G401.6 (cell line): ENCODE results near the gene FOXRED2.
A peak's percentile ranks its signal among the peaks of the same experiment; 100 is the strongest.

Experiments
- FAIRE-seq: peaks from 2 replicates; lab custom pipeline; 2012; peaks lifted over from hg19 to GRCh38; lab: Jason Lieb, UNC

FOXRED2 gene

DNA sequence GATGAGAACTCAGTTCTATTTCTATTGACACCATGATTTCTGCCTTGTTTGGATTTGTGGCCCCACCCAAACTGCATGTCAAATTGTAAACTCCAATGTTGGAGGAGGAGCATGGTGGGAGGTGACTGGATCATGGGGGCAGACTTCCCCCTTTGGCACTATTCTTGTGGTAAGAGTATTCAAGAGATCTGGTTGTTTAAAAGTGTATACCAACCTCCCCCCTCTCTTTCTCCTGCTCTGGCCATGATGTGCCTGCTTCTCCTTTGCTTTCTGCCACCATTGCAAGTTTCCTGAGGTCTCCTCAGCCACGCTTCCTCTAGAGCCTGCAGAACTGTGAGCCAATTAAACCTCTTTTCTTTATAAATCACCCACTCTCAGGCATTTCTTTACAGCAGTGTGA, 7.9 kb upstream of the FOXRED2 start:
- FAIRE-seq, result no peak

DNA sequence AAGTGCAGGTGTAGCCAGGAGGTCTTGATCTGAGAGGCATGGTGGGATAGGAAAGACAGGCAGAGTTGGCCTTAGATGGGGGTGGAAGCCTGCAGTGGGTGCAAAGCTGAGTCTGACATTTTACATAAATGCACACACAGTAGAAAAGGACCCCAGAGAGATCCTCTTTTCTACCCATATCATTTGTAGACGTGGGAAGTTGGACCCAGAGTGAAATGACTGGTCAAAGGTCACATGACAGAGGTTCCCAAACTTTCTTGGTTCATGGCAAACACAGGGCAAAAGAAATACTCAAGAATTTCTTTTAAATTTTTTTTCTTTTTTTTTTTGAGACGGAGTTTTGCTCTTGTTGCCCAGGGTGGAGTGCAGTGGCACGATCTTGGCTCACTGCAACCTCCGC, 6.2 kb upstream of the FOXRED2 start:
- FAIRE-seq, result no peak

DNA sequence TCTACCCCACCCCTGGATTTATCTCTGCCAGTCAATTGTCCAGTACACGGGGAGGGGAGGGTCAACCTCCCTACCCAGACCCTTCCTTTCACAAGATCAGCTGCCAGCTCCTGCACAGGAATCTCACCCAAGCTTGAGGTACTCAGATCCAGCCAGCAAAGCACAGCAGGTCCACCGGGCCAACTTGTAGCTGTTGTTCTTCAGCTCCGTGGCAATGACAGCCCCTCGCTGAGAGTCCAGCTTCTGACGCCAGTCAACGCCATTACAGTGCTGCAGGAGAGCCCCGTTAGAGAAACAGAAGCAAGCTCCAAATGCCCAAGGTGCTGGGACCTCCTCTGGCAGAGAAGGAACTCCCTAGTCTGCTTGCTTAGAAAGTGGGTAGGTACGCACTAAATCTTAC, 5.5 kb upstream of the FOXRED2 start:
- no peak for FAIRE-seq

GRCh38 chr22:36510966-36511881, 4.4 kb upstream of the FOXRED2 start:
- FAIRE-seq, result peak; percentile 96

DNA sequence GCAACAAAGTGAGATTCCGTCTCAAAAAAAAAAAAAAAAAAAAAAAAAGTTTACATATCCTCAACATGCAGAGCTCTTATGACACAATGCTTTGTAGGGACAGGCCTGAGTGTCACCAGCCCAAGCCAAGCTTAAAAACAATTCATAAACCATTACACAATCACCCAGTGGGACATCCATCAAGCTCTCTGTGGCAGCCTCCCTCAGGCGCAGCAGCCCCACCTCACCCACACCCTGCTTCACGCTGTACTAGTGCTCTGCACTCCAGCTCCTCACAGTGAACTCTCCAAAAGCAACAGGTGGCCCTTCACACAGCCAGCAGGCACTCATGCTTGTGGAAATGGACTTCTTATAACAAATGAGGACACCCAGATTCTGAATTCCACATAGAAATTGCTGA, 3.5 kb upstream of the FOXRED2 start:
- no peak for FAIRE-seq

- no peak for FAIRE-seq
These were observed 724 bp upstream of the FOXRED2 start for GRCh38 chr22:36507518-36508010.

- no peak for FAIRE-seq
These were observed 723 bp downstream of the FOXRED2 start for GRCh38 chr22:36505998-36506635.

DNA sequence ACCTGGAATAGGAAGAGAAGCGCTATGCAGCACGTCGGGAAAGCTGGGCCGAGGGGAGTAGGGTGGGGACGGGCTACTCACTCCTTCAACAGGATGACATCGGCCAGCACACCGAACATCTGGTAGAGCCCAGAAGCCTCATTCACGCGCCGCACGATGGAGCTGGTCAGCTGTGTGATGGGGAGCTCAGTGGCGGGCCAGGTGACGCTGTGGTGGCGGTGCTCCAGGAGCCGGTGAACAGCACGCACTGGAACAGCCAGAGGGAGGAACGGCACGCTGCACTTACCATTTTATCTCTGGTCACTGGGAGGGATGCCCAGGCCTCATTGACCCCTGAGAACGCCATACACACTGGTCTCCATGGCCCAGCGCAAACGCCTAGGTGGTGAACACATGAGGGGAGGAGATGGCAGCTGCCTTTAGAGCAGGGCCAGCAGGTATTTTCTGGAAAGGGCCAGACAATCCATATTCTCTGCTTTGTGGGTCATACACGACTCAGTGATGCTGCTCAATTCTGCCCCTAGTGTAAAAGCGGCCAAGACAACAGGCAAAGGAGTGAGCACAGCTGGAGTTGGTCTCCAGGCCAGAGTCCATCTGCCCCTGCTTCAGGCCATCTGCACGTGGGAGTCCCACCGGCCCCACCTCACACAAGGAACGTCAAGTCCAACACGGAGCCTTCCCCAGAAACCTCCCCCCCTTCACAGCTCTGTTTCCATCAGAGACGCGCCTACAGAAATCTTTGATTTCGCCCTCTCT, 8.8 kb downstream of the FOXRED2 start:
- FAIRE-seq, result no peak

DNA sequence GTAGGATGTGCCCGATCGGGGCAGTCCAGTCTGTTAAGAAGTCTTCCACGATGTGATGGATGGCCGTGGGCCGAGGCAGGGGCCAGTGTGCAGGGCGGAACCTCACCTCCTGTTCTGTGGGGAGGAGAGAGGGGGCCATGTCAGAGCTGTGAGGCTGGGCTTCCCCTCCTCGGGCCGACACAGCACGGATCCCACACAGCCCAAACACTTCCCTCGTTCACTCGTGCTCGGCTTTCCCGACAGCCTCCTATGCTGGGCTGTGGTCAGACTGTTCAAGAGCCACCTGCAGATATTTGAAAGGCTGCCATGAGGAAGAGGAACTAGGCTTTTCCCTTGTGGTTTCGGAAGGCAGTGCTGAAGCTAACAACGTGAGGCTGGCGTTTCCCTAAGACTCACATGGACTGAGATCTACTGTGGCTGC, 13.1 kb downstream of the FOXRED2 start:
- no peak for FAIRE-seq

DNA sequence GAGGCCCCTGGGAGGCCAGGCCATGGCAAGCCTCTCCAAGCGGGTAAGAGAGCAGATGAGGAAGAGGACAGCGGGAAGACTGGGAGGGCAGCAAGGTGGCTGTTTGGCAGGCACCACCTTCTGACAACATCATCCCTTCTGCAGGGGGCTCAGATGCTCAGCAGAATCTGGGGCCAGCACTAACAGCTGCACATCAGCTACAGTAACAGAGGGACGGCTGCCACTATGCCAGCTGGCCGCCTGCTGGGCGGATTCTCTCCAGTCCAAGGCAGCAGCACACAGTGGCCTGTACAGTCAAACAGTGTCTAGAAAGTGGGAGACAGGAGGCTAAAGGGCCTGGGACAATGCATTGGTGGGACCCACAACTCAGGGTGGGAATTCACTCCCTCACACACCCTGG, 14.7 kb downstream of the FOXRED2 start:
- FAIRE-seq, result no peak

- no peak for FAIRE-seq
These were observed 15.7 kb downstream of the FOXRED2 start for GRCh38 chr22:36491155-36491554.

- peak; percentile 91 for FAIRE-seq
These were observed 20.0 kb downstream of the FOXRED2 start for GRCh38 chr22:36486619-36487384.

DNA sequence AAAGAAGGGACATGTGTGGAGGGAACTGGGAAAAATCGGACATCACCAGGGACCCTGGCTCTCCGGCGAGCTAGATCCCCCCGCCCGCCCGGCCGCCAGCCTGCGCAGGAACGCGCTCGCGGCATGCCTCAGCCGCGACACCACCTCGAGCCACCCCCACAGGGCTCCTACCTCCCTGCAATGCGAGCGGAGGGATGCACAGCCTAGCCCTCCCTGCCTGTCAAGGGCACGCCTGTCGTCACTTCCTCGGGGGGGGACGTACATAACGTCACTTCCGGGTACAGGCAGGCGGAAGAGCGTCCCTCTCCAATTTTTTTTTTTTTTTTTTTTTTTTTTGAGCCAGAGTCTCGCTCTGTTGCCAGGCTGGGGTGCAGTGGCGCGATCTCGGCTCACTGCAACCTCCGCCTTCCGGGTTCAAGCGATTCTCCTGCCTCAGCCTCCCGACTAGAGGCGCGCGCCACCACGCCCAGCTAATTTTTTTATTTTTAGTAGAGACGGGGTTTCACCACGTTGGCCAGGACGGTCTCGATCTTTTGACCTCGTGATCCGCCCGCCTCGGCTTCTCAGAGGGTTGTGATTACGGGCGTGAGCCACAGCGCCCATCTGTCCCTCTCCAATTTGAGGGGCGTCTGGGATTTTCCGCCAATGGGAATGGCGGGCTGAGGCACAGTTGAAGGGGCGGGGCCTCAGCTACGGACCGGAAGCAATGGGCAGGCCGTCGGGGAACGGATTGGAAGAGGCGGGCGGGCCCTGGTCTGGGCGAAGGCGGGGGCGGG, 25.3 kb downstream of the FOXRED2 start, which contains the start of gene TXN2:
TSS of gene TXN2 (minus strand) at position 248 of the 776 bp plus-strand sequence. CDS start 803 bp downstream, outside the sequence.
- peak; percentile 69 for FAIRE-seq

- FAIRE-seq, result no peak
These were observed 25.9 kb downstream of the FOXRED2 start for GRCh38 chr22:36480941-36481392.

DNA sequence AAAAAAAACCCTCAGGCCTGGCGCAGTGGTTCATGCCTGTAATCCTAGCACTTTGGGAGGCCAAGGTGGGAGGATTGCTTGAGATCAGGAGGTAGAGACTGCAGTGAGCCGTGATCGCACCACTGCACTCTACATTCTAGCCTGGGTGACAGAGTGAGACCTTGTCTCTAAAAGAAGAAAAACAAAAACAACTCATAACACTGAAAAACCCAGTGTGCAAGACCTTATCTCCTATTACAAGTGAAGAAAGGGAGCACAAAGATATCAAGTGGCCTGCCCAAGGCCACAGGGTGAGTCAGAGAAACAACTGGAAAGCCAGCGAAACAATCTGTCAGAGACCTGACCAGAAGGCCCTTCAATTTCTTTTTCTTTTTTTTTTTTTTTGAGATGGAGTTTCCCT, 27.9 kb downstream of the FOXRED2 start:
- FAIRE-seq, result no peak

- no peak for FAIRE-seq
These were observed 31.5 kb downstream of the FOXRED2 start for GRCh38 chr22:36475341-36475740.

GRCh38 chr22:36472689-36473088, 34.2 kb downstream of the FOXRED2 start:
- no peak for FAIRE-seq

- FAIRE-seq, result no peak
These were observed 35.5 kb downstream of the FOXRED2 start for GRCh38 chr22:36471341-36471821.

GRCh38 chr22:36470994-36471331, 35.9 kb downstream of the FOXRED2 start:
- FAIRE-seq, result no peak

DNA sequence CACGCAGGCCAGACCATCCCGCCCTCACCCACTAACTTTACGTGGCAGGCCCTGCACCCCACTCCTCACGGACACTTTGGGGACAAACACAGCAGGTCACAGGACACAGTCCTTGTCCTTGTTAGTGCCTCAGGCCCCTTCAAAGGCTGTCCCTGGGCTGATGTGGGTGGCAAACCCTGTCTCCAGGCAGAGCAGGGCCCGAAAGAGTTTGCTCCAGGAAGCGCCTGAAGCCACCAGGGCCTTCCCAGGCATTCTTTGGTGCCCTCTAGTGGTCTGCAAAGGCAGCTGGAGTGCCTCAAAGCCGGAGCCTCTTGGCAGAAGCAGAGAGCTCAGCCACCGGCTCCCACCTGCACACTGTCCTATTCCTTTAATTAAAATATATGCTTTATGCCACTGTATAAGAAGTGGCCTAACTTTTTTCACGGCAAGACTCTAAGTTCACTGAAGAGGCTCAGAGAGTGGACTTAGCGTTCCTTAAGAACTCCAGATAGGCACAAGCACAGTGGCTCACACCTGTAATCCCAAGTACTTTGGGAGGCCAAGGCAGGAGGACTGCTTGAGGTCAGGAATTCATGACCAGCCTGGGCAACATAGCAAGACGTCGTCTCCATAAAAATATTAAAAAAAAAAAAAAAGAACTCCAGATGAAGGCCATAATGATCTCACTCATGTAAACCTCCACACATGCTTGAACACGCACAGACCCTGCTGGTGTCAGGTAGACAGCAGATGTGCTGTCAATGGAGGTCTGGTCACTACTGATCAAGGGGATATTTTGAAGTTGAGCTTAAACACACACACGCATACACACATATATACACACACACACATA, 36.5 kb downstream of the FOXRED2 start:
- peak; percentile 94 for FAIRE-seq
